ENCODE results near the gene PHACTR2.

- TF ChIP-seq CTCF (IDR thresholded peaks at IDR 0.05) (no peak), EP300 (IDR thresholded peaks at IDR 0.05) (no peak)
Measured at GRCh38 chr6:143746202-143747119, 68.7 kb downstream of the PHACTR2 start.
